GOT3 (cell line): ENCODE results near the gene TSC22D3.

Source experiments
- DNase-seq: peaks from one replicate; lab custom pipeline; 2025; ENCODE audit warnings: mixed read lengths; lab: John Stamatoyannopoulos, UW

The TSC22D3 gene

GRCh38 chrX:107730991-107731766 lies 44.4 kb downstream of the TSC22D3 start:
- no peak for DNase-seq

GRCh38 chrX:107730298-107730655 lies 45.3 kb downstream of the TSC22D3 start:
- no peak for DNase-seq

GRCh38 chrX:107729558-107730297 lies 45.9 kb downstream of the TSC22D3 start:
- no peak for DNase-seq

DNA sequence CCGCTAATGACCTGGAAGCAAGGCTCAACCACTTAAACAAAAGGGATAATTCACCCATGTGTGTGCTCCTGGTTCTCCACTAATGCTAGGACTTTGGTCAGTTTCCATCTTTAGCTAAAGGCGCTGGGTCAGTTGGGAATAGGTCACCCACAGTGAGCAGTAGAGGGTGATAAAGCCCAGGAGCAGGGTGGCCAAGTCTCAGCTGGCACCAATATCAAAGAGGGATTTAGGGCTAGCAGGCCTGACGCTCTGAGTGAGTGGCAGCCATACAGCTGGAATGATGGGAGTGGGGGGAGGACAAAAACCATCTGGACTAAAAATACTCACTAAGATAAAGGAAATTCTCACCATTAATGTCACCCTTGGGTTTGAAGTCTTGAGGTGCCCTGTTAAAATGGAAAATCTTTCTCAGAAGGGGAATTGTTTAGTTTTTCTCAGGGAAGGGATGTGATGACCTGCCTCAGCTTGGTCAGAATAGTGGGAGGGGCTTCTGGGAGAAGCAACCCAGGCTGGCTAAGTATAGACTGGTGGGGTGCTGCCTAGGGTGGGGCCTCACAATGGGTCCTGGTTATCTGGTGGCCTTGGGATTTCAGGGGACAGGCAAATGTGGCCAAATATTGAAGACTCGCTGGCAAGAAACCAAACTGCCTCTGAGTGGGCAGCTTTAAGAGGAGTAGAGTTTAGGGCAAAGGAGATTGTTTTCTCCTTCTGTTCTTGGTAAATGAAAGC lies 47.1 kb downstream of the TSC22D3 start:
- no peak for DNase-seq

GRCh38 chrX:107726816-107727534 lies 48.6 kb downstream of the TSC22D3 start:
- no peak for DNase-seq

DNA sequence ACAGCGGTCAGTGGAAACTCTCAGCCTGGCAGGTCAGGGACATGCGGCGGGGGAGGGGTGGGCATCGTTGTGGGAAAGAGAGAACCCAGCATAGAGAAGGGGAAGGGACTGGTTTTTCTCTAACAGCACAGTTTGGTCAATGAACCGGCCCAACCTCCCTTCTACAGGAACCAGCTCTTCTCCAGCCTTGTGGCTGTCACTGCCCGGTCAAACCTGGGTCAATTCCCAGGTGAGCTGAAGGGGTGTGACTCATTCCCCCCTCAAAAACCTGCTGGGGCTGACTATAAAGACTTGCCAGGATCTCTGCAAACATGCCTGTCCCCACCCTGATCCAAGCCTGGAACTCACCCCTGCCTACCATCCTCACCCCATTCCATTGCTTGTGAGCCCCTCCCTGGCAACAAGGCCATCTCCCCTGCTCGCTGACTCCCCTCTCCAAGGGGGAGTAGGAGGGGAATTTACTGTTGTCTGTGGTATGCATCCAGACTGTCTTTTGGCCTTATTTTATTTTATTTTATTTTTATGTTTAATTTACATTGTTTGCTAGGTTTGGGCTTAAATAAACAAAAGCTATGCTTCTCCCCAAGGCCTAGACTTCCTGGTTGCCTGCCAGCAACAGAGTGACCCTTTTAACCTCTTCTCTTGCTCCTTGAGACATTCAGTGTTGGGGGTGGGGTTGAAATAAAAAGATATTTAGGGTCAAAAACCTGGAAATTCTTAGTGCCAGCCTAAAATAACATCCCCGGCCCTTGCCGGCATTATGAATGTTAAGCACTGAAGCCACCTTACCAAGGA lies 49.6 kb downstream of the TSC22D3 start:
- no peak for DNase-seq

DNA sequence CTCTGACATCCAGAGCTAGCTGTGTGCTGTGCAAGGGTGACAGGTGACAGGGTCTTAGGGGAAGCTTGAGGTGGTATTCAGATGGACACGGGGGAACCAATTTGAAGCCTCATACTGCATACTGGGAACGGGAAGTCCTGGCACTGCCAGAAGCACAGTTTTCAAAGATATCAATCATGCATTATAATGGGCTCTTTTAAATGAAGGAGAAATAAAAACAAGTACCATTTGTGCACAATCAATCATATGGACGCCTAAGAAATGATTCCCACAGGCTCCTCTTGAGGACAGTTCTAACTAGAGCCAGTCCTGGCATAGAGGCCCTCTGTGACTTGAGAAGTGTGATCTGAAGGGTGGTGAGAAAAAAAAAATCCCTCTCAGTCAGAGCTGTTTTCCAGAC lies 50.9 kb downstream of the TSC22D3 start:
- no peak for DNase-seq

DNA sequence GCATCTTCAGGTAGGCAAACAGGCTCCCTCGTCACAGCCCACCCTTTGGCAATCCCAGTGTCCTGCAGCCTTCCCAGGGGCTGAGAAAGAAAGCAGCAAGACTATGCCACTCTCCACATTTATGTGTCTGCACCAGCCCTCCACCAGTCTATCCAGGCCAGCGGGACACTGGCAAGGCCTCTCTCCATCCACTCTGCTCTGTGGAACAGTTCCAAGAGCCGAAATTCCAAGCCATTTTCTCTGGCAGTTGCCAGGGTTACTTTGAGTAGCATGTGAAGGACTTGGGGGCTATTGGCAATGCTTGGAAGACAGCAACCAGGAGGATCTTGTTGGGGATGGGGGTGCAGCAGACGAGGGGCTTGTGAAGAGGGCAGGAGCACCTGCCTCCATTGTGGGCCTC lies 52.1 kb downstream of the TSC22D3 start:
- no peak for DNase-seq

DNA sequence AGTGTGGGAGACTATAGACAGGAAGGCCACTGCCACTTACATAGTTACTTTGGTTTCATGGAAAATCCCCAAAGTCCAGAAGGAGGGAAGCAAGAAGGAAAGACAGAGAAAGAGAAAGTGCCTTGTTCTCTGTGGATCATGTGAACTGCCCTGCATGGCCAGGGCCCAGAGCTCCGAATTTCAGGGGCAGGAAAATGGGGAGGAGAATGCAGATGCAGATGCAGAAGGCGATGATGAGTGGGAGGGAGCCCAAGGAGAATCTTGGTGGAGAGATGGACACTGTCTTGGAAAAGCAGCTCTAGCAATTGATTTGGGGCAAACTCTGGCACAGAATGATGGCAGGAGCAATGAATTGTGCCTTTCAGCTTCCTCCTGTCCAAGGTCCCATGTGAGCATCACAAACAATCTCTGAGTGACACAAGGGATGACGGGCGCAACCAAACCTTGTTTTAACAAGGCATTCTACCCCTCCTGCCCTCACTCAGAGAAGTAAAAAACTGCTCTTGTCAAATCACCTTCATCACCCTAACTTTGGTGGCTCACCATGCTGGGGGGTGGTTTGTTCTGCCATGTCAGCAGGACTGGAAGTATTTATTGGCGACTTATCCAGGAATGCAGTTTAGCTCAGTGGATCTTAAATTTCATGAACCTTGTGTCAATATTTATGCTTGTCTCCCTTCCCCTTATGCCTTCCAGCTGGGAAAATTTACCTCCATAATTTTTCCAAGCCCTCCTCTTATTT lies 53.5 kb downstream of the TSC22D3 start:
- DNase-seq = no peak

DNA sequence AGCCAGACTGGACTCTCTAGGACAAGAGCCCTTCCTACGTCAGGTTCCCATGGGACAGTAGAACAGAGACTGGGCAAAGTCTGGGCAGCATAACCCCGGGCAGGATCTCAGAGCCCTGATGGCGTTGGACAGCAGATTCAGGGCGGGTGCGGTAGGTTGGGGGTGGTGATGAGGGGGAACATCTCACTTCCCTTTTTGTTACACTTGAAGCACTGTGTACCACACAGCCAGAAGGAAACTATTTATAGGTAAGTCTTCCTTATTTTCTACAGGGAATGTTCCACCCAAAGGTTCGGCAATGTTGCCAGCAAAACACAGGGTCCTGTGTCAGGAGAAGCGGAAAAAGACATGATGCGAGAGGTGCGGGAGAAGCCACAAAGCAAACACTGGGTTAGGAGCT lies 54.3 kb downstream of the TSC22D3 start:
- no peak for DNase-seq

- DNase-seq = peak; percentile 14
Measured at GRCh38 chrX:107718156-107718621, 57.4 kb downstream of the TSC22D3 start.

- peak; percentile 15 for DNase-seq
Measured at GRCh38 chrX:107716816-107717700, 58.5 kb downstream of the TSC22D3 start.

GRCh38 chrX:107716118-107716684 lies 59.4 kb downstream of the TSC22D3 start:
- no peak for DNase-seq

DNA sequence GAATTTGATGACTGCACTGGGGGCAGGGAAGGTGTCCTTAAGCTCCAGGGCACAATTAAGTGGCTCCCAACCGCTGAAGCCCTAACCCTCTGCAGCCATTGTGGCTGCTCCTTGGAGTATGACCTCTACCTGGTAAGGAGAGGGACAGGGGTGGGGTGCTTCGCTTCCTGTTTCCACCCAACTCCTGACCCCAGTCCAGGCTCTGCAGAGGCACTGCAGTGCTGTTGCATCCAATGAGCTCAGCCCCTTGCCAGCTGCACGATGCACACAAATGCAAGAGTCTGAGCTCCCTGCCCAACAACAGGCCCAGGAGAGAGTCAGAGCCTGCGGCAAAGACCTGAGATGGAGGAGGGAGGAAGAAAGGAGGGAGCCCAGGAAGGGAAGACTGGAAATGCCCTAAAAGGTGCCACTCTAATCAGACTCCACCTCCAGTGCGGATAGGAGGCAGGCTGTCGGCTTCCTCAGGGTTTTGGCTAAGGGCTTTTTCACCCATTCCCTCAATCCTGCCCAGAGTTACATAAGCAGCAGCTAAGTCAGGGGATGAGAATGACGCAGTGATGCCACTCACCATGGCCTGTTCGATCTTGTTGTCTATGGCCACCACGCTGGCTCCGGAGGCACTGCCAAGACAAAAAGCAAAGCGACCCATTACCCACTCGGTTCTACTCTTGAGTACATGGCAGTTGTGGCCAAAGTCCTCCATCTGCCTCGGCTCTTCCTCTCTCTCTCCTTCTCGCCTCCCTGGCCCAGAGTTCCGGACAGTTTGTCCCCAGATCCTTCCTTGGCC lies 60.1 kb downstream of the TSC22D3 start:
- no peak for DNase-seq

DNA sequence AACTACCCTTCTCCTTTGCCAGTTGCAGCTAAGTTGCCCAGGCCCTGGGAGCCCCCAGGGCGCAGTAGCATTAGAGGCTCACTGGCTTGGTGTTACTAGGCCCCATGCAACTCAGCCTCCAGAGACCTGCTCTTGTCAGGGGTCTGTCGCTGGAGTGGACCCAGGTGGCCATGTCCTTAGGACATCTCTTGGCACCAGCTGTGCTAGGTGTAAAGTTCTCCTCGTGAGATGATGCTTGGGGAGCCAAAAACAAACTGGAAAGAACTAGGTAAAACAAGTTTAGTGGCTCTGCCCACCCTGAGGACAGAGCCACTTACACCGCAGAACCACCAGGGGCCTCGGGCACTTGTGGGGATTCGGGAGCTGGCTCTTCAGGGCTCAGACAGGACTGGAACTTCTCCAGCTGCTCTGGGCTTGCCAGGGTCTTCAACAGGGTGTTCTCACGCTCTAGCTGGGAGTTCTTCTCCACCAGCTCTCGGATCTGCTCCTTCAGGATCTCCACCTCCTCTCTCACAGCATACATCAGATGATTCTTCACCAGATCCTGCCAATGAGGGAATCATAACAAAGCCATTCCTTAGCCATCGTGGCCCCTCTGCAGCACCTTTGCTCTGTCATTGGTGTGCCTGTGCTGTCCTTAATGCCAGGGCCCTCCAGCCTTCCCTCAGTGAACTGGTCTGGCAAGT lies 61.2 kb downstream of the TSC22D3 start:
- DNase-seq = no peak

GRCh38 chrX:107713543-107714205 lies 61.9 kb downstream of the TSC22D3 start:
- DNase-seq = no peak

GRCh38 chrX:107713203-107713542 lies 62.4 kb downstream of the TSC22D3 start:
- DNase-seq = no peak
